Activated naive CD8-positive, alpha-beta T cell treated with anti-CD3 and anti-CD28 coated beads, Interleukin-2, amount 50 U/mL, for 24 hours (primary cell): Measurements from ENCODE around the gene PPM1E.
"Not testable (repeated sequence)": the region's sequence is repeated elsewhere in the genome, so short reads cannot be mapped to it uniquely, and the experiment has no call there.

ENCODE experiments used
- ATAC-seq: fragments of 150-1000 bp; cut with Tn5 transposase; one replicate; pipeline ENCODE4 v1.10.0; 2021
- DNase-seq: peaks from one replicate; pipeline ENCODE4 v3.0.0; 2021
- H3K27ac Mint-ChIP-seq: one replicate; pipeline ENCODE4 v1.8.0; 2021; ENCODE audit warnings: mild to moderate bottlenecking, mixed read lengths
- H3K27me3 Mint-ChIP-seq: one replicate; pipeline ENCODE4 v1.8.0; 2021; ENCODE audit warnings: mixed read lengths
- H3K36me3 Mint-ChIP-seq: one replicate; pipeline ENCODE4 v1.8.0; 2021; ENCODE audit warnings: low read depth, mixed read lengths
- H3K4me1 Mint-ChIP-seq: one replicate; pipeline ENCODE4 v1.8.0; 2021; ENCODE audit warnings: mixed read lengths
- H3K4me3 Mint-ChIP-seq: one replicate; pipeline ENCODE4 v1.8.0; 2021; ENCODE audit warnings: mild to moderate bottlenecking, moderate library complexity, mixed read lengths
- H3K9me3 Mint-ChIP-seq: one replicate; pipeline ENCODE4 v1.8.0; 2021; ENCODE audit warnings: mixed read lengths

The PPM1E gene

GRCh38 chr17:58917228-58917627, 161.6 kb downstream of the PPM1E start:
- DNase-seq (no peak), ATAC-seq (no peak)
- H3K9me3 Mint-ChIP-seq, result peaks cover 7% of the 10 kb centered on the region
- peaks cover 9% of the 10 kb centered on the region for H3K4me1 Mint-ChIP-seq
- no peaks in the 10 kb centered on the region for H3K36me3 Mint-ChIP-seq
- peaks cover 10% of the 10 kb centered on the region for H3K27me3 Mint-ChIP-seq
- H3K4me3 Mint-ChIP-seq, result no peak overlapping the region
- H3K27ac Mint-ChIP-seq, result no peak overlapping the region

GRCh38 chr17:58918072-58918471, 162.4 kb downstream of the PPM1E start:
- H3K36me3 Mint-ChIP-seq, result no peaks in the 10 kb centered on the region
- DNase-seq, result no peak
- ATAC-seq, result no peak
- peaks cover 10% of the 10 kb centered on the region for H3K27me3 Mint-ChIP-seq
- no peak overlapping the region for H3K27ac Mint-ChIP-seq
- H3K4me1 Mint-ChIP-seq, result peaks cover 9% of the 10 kb centered on the region
- peaks cover 2% of the 10 kb centered on the region for H3K9me3 Mint-ChIP-seq
- H3K4me3 Mint-ChIP-seq, result no peak overlapping the region

GRCh38 chr17:58918884-58919283, 163.2 kb downstream of the PPM1E start:
- Mint-ChIP-seq H3K27me3 (peaks cover 10% of the 10 kb centered on the region), H3K9me3 (no peaks in the 10 kb centered on the region), H3K27ac (no peak overlapping the region), H3K36me3 (no peaks in the 10 kb centered on the region), H3K4me1 (peaks cover 9% of the 10 kb centered on the region), H3K4me3 (no peak overlapping the region)
- DNase-seq (no peak), ATAC-seq (no peak)

- no peak for ATAC-seq
- no peak for DNase-seq
- Mint-ChIP-seq H3K27ac (no peak overlapping the region), H3K9me3 (no peaks in the 10 kb centered on the region), H3K4me3 (no peak overlapping the region), H3K27me3 (peaks cover 11% of the 10 kb centered on the region), H3K36me3 (no peaks in the 10 kb centered on the region), H3K4me1 (peaks cover 9% of the 10 kb centered on the region)
Observed at GRCh38 chr17:58920773-58921172, 165.1 kb downstream of the PPM1E start.

DNA sequence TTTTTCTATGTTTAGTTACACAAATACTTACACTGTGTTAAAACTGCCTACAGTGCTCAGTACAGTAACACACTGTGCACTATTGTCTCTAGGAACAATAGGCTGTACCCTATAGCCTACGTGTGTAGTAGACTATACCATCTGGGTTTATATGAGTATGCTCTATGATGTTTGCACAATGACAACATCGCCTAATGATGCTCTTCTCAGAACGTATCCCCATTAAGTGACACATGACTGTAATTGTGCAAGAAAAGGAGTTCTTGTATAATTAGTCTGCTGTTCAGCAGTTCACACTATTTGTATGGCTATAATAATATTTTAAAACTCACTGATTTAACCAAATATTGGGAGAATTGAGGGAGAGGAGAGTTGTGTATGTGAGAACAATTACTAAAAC, 177.3 kb downstream of the PPM1E start:
- Mint-ChIP-seq H3K27me3 (no peaks in the 10 kb centered on the region), H3K27ac (no peak overlapping the region), H3K36me3 (no peaks in the 10 kb centered on the region), H3K9me3 (no peaks in the 10 kb centered on the region), H3K4me1 (no peaks in the 10 kb centered on the region), H3K4me3 (no peak overlapping the region)
- no peak for ATAC-seq
- no peak for DNase-seq

DNA sequence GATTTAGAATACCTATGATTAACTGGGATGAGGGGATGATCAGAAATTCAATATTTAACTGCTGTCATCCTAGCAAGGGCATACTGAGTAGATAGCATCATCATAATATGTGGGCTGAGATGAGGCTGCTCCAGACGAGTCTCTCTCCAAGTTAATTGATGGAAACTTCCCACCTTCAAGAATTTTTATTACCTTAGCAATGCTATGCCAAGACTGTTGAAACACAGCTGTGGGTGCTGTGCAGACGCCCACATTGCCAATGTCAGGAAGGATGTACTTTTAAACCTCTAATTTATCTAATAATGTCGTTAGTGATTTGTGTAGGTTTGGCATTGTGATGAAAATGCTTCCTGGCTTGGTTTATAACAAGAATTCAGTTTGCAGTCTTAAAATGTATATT, 180.6 kb downstream of the PPM1E start:
- Mint-ChIP-seq H3K4me1 (no peaks in the 10 kb centered on the region), H3K4me3 (no peak overlapping the region), H3K27me3 (no peaks in the 10 kb centered on the region), H3K27ac (no peak overlapping the region), H3K9me3 (no peaks in the 10 kb centered on the region), H3K36me3 (no peaks in the 10 kb centered on the region)
- no peak for ATAC-seq
- no peak for DNase-seq

DNA sequence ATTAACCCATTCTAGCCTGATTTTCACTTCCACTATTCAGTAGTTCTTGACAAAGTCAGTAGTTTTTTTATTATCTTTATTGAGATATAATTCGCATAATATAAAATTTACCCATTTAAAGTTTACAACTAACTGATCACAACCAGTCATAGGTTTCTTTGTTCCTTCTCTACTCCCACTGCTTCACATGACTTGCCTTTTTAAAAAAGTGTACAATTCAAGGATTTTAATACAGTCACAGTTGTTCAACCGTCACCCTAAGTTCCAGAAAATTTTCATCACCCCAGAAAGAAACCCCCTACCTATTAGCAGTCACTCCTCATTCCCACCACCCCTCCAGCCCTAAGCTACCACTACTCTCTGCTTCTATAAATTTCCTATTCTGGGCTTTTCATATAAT, 188.5 kb downstream of the PPM1E start:
- ATAC-seq, result no peak
- Mint-ChIP-seq H3K4me3 (no peak overlapping the region), H3K9me3 (peaks cover 14% of the 10 kb centered on the region), H3K36me3 (peaks cover 1% of the 10 kb centered on the region), H3K27ac (no peak overlapping the region), H3K27me3 (peaks cover 10% of the 10 kb centered on the region), H3K4me1 (no peaks in the 10 kb centered on the region)
- no peak for DNase-seq

GRCh38 chr17:58947411-58947810, 191.8 kb downstream of the PPM1E start:
- Mint-ChIP-seq H3K36me3 (peaks cover 12% of the 10 kb centered on the region), H3K9me3 (peaks cover 36% of the 10 kb centered on the region), H3K27ac (no peak overlapping the region), H3K27me3 (peaks cover 10% of the 10 kb centered on the region), H3K4me3 (no peak overlapping the region), H3K4me1 (no peaks in the 10 kb centered on the region)
- DNase-seq (no peak), ATAC-seq (no peak)

GRCh38 chr17:58947824-58948223, 192.2 kb downstream of the PPM1E start:
- DNase-seq (no peak), ATAC-seq (no peak)
- Mint-ChIP-seq H3K4me1 (no peaks in the 10 kb centered on the region), H3K36me3 (peaks cover 12% of the 10 kb centered on the region), H3K4me3 (no peak overlapping the region), H3K27me3 (peaks cover 10% of the 10 kb centered on the region), H3K27ac (no peak overlapping the region), H3K9me3 (peaks cover 36% of the 10 kb centered on the region)

DNA sequence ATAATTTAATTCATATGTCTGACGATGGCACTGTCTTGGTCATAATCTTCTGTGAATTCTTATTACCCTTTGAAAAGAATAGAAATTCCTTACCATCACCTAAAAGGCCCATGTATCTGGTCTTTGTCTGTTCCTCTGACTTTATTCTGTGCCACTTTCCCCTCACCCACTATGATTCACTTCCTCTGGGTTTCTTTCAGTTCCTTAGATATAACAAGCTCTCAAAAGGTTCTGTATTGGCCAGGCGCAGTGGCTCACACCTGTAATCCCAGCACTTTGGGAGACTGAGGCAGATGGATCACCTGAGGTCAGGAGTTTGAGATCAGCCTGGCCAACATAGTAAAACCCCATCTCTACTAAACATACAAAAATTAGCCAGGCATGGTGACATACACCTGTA, 198.7 kb downstream of the PPM1E start:
- H3K4me1 Mint-ChIP-seq, DNase-seq, H3K27me3 Mint-ChIP-seq, H3K4me3 Mint-ChIP-seq, ATAC-seq: not testable (repeated sequence)
- peaks cover 28% of the 10 kb centered on the region for H3K9me3 Mint-ChIP-seq
- H3K36me3 Mint-ChIP-seq, result peaks cover 13% of the 10 kb centered on the region
- H3K27ac Mint-ChIP-seq, result peak overlapping the region; percentile 15

DNA sequence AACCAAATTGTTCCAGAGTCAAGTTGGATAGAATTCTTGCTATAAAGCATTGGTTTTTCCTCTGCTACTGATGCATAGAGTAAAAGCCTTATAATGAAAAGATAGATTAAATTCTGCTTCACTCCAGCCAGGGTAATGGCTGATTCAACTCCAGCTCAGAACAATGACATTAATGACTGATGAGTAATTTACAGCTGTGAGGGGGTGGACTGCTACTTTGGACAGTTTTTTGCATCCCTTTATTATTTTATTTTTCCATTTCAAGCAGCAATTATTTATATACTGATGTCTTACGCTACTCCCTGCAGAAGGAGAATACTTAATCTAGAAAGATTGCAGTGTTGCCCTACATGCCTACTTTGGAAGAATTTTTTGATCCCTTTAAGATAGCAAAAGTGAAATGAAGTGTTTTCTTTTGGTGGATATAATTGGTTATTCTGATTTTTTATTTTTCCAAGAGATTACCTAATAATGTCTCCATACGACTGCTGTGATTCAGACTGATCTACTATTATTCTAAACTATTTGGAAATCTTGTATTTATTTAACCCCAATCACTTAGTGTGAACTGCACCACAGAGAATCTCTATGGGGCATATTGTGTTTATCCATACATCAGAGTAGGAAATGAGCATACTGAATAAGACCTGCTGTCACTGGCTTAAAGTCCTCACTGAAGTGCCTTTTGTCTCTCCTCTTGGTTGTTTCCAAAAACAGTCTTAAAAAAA, 201.5 kb downstream of the PPM1E start:
- Mint-ChIP-seq H3K27me3 (no peaks in the 10 kb centered on the region), H3K27ac (no peak overlapping the region), H3K36me3 (peaks cover 4% of the 10 kb centered on the region), H3K4me3 (no peak overlapping the region), H3K9me3 (peaks cover 8% of the 10 kb centered on the region), H3K4me1 (peaks cover 6% of the 10 kb centered on the region)
- DNase-seq, result no peak
- ATAC-seq, result no peak

GRCh38 chr17:58957725-58958073, 202.0 kb downstream of the PPM1E start:
- H3K27ac Mint-ChIP-seq, H3K27me3 Mint-ChIP-seq, H3K9me3 Mint-ChIP-seq, DNase-seq, ATAC-seq, H3K36me3 Mint-ChIP-seq, H3K4me3 Mint-ChIP-seq, H3K4me1 Mint-ChIP-seq: not testable (repeated sequence)

- Mint-ChIP-seq H3K9me3 (no peaks in the 10 kb centered on the region), H3K4me1 (no peaks in the 10 kb centered on the region), H3K27me3 (no peaks in the 10 kb centered on the region), H3K27ac (no peak overlapping the region), H3K4me3 (no peak overlapping the region), H3K36me3 (no peaks in the 10 kb centered on the region)
- DNase-seq, result no peak
- no peak for ATAC-seq
Observed at GRCh38 chr17:58960068-58960467, 204.4 kb downstream of the PPM1E start.

- Mint-ChIP-seq H3K27ac (no peak overlapping the region), H3K27me3 (no peaks in the 10 kb centered on the region), H3K4me1 (peaks cover 4% of the 10 kb centered on the region), H3K4me3 (no peak overlapping the region), H3K36me3 (no peaks in the 10 kb centered on the region), H3K9me3 (no peaks in the 10 kb centered on the region)
- ATAC-seq (no peak), DNase-seq (no peak)
Observed at GRCh38 chr17:58965221-58965620, 209.6 kb downstream of the PPM1E start.

- H3K9me3 Mint-ChIP-seq, result no peaks in the 10 kb centered on the region
Observed at GRCh38 chr17:58966208-58966607, 210.6 kb downstream of the PPM1E start.

More at GRCh38 chr17:58966208-58966607, 210.6 kb downstream of the PPM1E start:
- H3K4me3 Mint-ChIP-seq, result no peak overlapping the region
- H3K27ac Mint-ChIP-seq, result no peak overlapping the region
- peaks cover 4% of the 10 kb centered on the region for H3K4me1 Mint-ChIP-seq
- DNase-seq (no peak), ATAC-seq (no peak)
- no peaks in the 10 kb centered on the region for H3K36me3 Mint-ChIP-seq
- H3K27me3 Mint-ChIP-seq, result no peaks in the 10 kb centered on the region
